IPS-NIHi11 (cell line): ENCODE results near the gene GLCE.

Experiments
- DNase-seq: peaks from one replicate; pipeline ENCODE4 v3.0.0; 2012; ENCODE audit warnings: mixed read lengths, low spot score

GLCE gene

GRCh38 chr15:69320977-69321554 is 160.6 kb downstream of the GLCE start:
- DNase-seq: no peak
